GM21619 (cell line): ENCODE data around the gene PCDHGC4.

ENCODE experiments used
- ATAC-seq: cut with Tn5 transposase; IDR thresholded peaks from one replicate; pipeline ENCODE4 v1.9.1; 2021; ENCODE audit not compliant: unreplicated experiment

Gene PCDHGC4

GRCh38 chr5:141511771-141512325, 27.0 kb downstream of the PCDHGC4 start:
- no peak for ATAC-seq

GRCh38 chr5:141512390-141512910, 27.6 kb downstream of the PCDHGC4 start:
- no peak for ATAC-seq

GRCh38 chr5:141512911-141513626, 28.2 kb downstream of the PCDHGC4 start:
- ATAC-seq = no peak

- peak; percentile 21 for ATAC-seq
Measured at GRCh38 chr5:141513627-141514329, 28.9 kb downstream of the PCDHGC4 start.

GRCh38 chr5:141514330-141515133, 29.7 kb downstream of the PCDHGC4 start:
- peak; percentile 7 for ATAC-seq

- ATAC-seq = no peak
Measured at GRCh38 chr5:141515141-141515540, 30.3 kb downstream of the PCDHGC4 start.

- no peak for ATAC-seq
Measured at GRCh38 chr5:141515946-141516671, 31.3 kb downstream of the PCDHGC4 start.

- no peak for ATAC-seq
Measured at GRCh38 chr5:141516672-141517025, 31.8 kb downstream of the PCDHGC4 start.

- ATAC-seq = no peak
Measured at GRCh38 chr5:141517312-141517711, 32.5 kb downstream of the PCDHGC4 start.

GRCh38 chr5:141517880-141518617, 33.2 kb downstream of the PCDHGC4 start:
- no peak for ATAC-seq

- ATAC-seq = no peak
Measured at GRCh38 chr5:141518618-141519015, 33.8 kb downstream of the PCDHGC4 start.

GRCh38 chr5:141519605-141520565, 35.1 kb downstream of the PCDHGC4 start:
- ATAC-seq = no peak

GRCh38 chr5:141521244-141521781, 36.5 kb downstream of the PCDHGC4 start:
- ATAC-seq = no peak

- no peak for ATAC-seq
Measured at GRCh38 chr5:141522301-141522700, 37.5 kb downstream of the PCDHGC4 start.

- no peak for ATAC-seq
Measured at GRCh38 chr5:141523991-141524390, 39.2 kb downstream of the PCDHGC4 start.

GRCh38 chr5:141524604-141525597, 40.1 kb downstream of the PCDHGC4 start:
- peak; percentile 72 for ATAC-seq

- no peak for ATAC-seq
Measured at GRCh38 chr5:141525653-141526052, 40.8 kb downstream of the PCDHGC4 start.
